Smooth muscle cell (in vitro differentiated cells): ENCODE results near the gene CAMTA1. TPM values are rescaled to one million over a fixed set of nuclear protein-coding genes. Genes with fewer than 3 reads are reported as not detected.

Experiments used
- DNase-seq: peaks from one replicate; lab custom pipeline; 2025; ENCODE audit not compliant: unreplicated experiment; lab: John Stamatoyannopoulos, UW
- H2AFZ ChIP-seq: fragments of 200-600 bp; sonication (generic); 2 replicates; pipeline ENCODE4 v1.6.0; 2016; ENCODE audit warnings: antibody characterized with exemption, low read depth, mild to moderate bottlenecking
- H3F3A ChIP-seq: fragments of 200-600 bp; sonication (generic); 2 replicates; pipeline ENCODE4 v1.6.0; 2017; ENCODE audit warnings: antibody characterized with exemption, low read depth
- H3K27ac ChIP-seq: fragments of 200-600 bp; sonication (generic); 2 replicates; pipeline ENCODE4 v1.5.1; 2016; ENCODE audit warnings: low read depth, mild to moderate bottlenecking
- H3K27me3 ChIP-seq: fragments of 200-600 bp; sonication (generic); 2 replicates; pipeline ENCODE4 v1.6.1; 2016; ENCODE audit warnings: low read depth, mild to moderate bottlenecking
- H3K36me3 ChIP-seq: fragments of 200-600 bp; sonication (generic); 2 replicates; pipeline ENCODE4 v1.5.1; 2016; ENCODE audit warnings: low read depth
- H3K4me1 ChIP-seq: fragments of 200-600 bp; sonication (generic); 2 replicates; pipeline ENCODE4 v1.5.1; 2016; ENCODE audit warnings: low read depth
- H3K4me2 ChIP-seq: fragments of 200-600 bp; sonication (generic); 2 replicates; pipeline ENCODE4 v1.6.0; 2016; ENCODE audit warnings: mild to moderate bottlenecking
- H3K4me3 ChIP-seq: fragments of 200-600 bp; sonication (generic); 2 replicates; pipeline ENCODE4 v1.5.1; 2016; ENCODE audit warnings: mild to moderate bottlenecking
- H3K79me2 ChIP-seq: fragments of 200-600 bp; sonication (generic); 2 replicates; pipeline ENCODE4 v1.6.0; 2016; ENCODE audit warnings: low read depth, mild to moderate bottlenecking
- H3K9ac ChIP-seq: fragments of 200-600 bp; sonication (generic); 2 replicates; pipeline ENCODE4 v1.6.0; 2016; ENCODE audit warnings: low read depth
- H3K9me3 ChIP-seq: fragments of 200-600 bp; sonication (generic); replicated peaks from 2 replicates; pipeline ENCODE4 v1.5.1; 2016; ENCODE audit warnings: low read depth
- H4K20me1 ChIP-seq: fragments of 200-600 bp; sonication (generic); 2 replicates; pipeline ENCODE4 v1.6.0; 2016; ENCODE audit warnings: low read depth
- CTCF ChIP-seq: fragments of 200-600 bp; sonication (generic); IDR thresholded peaks from 2 replicates; pipeline ENCODE4 v1.5.1; 2017; ENCODE audit warnings: borderline replicate concordance, mild to moderate bottlenecking, antibody characterized with exemption; ENCODE audit not compliant: insufficient read depth, poor library complexity, severe bottlenecking
- WGBS: methylation state at CpG from one replicate; pipeline ENCODE4 v1.1.7; 2016; ENCODE audit warnings: low lambda C conversion rate; 5-methylcytosine and 5-hydroxymethylcytosine counted together
- polyA plus RNA-seq: library from polyadenylated mRNA; unstranded; fragments of >200 nt; fragmentation: Nextera tagmentation; extraction: Ambion mirVana; gene quantifications from 2 replicates; pipeline ENCODE4 v1.2.1, GENCODE V29; 2016
- total RNA-seq: library from RNA; depleted of rRNA; stranded (reverse); fragments of >200 nt; gene quantifications from 2 replicates; pipeline ENCODE4 v1.2.3, GENCODE V29; 2014

The CAMTA1 gene
- total and polyA plus RNA-seq, 2 experiments from 2014 or later = 139 to 145 TPM

DNA sequence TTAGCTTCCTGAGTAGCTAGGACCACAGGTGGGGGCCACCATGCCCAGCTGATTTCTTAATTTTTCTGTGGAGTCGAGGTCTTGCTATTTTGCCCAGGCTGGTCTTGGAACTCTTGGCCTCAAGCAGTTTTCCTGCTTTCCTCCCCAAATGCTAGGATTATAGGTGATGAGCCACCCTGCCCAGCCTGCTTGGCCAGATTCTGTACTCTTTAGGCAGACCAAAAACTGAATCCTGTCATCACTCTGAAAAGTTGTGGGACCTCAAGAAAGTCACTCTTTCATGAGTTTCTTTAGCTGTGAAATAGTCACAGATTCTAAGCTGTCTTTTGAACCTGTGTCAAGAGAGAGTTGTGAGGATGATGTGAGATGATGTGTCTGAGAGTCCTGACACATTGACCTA lies 105.4 kb downstream of the CAMTA1 start:
- WGBS = 77% methylated on average over 1 of the region's 1 CpG
- Histone ChIP-seq H3K4me3 (no peak overlapping the region), H3K36me3 (no peaks in the 10 kb centered on the region), H3K4me1 (no peaks in the 10 kb centered on the region), H3F3A (no peaks in the 10 kb centered on the region), H3K9ac (no peak overlapping the region), H4K20me1 (peaks cover 4% of the 10 kb centered on the region), H3K9me3 (no peaks in the 10 kb centered on the region), H3K27ac (no peak overlapping the region), H3K4me2 (no peak overlapping the region), H3K79me2 (no peaks in the 10 kb centered on the region), H2AFZ (no peak overlapping the region), H3K27me3 (no peaks in the 10 kb centered on the region)
- TF ChIP-seq CTCF = no peak
- DNase-seq = no peak

GRCh38 chr1:6891781-6892579 lies 106.7 kb downstream of the CAMTA1 start:
- Histone ChIP-seq H2AFZ (no peak overlapping the region), H3K79me2 (no peaks in the 10 kb centered on the region), H3K9me3 (no peaks in the 10 kb centered on the region), H3F3A (no peaks in the 10 kb centered on the region), H3K36me3 (no peaks in the 10 kb centered on the region), H3K4me1 (no peaks in the 10 kb centered on the region), H3K27me3 (no peaks in the 10 kb centered on the region), H3K4me3 (no peak overlapping the region), H4K20me1 (peaks cover 4% of the 10 kb centered on the region), H3K4me2 (no peak overlapping the region), H3K9ac (no peak overlapping the region), H3K27ac (no peak overlapping the region)
- DNase-seq = no peak
- WGBS = 79% methylated on average over 7 of the region's 7 CpGs
- TF ChIP-seq CTCF = no peak

GRCh38 chr1:6893388-6893787 lies 108.1 kb downstream of the CAMTA1 start:
- H3K27me3 ChIP-seq = no peaks in the 10 kb centered on the region
- H3K4me3 ChIP-seq = no peak overlapping the region
- WGBS = 94% methylated on average over 7 of the region's 7 CpGs
- peaks cover 4% of the 10 kb centered on the region for H4K20me1 ChIP-seq
- no peaks in the 10 kb centered on the region for H3K36me3 ChIP-seq
- H3K27ac ChIP-seq = no peak overlapping the region
- no peaks in the 10 kb centered on the region for H3K79me2 ChIP-seq
- no peaks in the 10 kb centered on the region for H3K9me3 ChIP-seq
- H3K4me2 ChIP-seq = no peak overlapping the region
- H3K9ac ChIP-seq = no peak overlapping the region
- H2AFZ ChIP-seq = no peak overlapping the region
- no peaks in the 10 kb centered on the region for H3K4me1 ChIP-seq
- no peak for DNase-seq
- TF ChIP-seq CTCF = no peak
- no peaks in the 10 kb centered on the region for H3F3A ChIP-seq

GRCh38 chr1:6897138-6897537 lies 111.9 kb downstream of the CAMTA1 start:
- Histone ChIP-seq H3K27me3 (no peaks in the 10 kb centered on the region), H3K4me2 (no peak overlapping the region), H3K9me3 (no peaks in the 10 kb centered on the region), H4K20me1 (no peaks in the 10 kb centered on the region), H3K4me1 (no peaks in the 10 kb centered on the region), H3F3A (no peaks in the 10 kb centered on the region), H3K4me3 (no peak overlapping the region), H3K79me2 (no peaks in the 10 kb centered on the region), H3K27ac (no peak overlapping the region), H2AFZ (no peak overlapping the region), H3K9ac (no peak overlapping the region), H3K36me3 (no peaks in the 10 kb centered on the region)
- 94% methylated on average over 2 of the region's 2 CpGs for WGBS
- no peak for TF ChIP-seq CTCF
- DNase-seq = no peak
